PC-3 (cell line): ENCODE results near the gene FAM131C. TPM values are rescaled to one million over a fixed set of nuclear protein-coding genes. Genes with fewer than 3 reads are reported as not detected.

ENCODE experiments used
- ATAC-seq: fragments of 200-7000 bp; cut with Tn5 transposase; 2 replicates; pipeline ENCODE4 v1.9.1; 2020; ENCODE audit warnings: mild to moderate bottlenecking, moderate library complexity
- BruUV-seq: library from RNA; stranded (reverse); fragments of 400-500 nt; replicated peaks from 2 replicates; lab custom pipeline; 2021; lab: Mats Ljungman, UMichigan
- CTCF ChIA-PET: fragments of 300-600 bp; sonication (Branson Sonifier 250); formaldehyde crosslinking; loops from one replicate; lab custom pipeline; 2022; ENCODE audit warnings: antibody characterized with exemption; lab: Charles Lee
- POLR2A ChIA-PET: fragments of 300-600 bp; sonication (Branson Sonifier 250); formaldehyde crosslinking; loops from one replicate; lab custom pipeline; 2022; ENCODE audit warnings: antibody characterized with exemption; ENCODE audit not compliant: unreplicated experiment; lab: Charles Lee
- DNase-seq: peaks from one replicate; pipeline ENCODE4 v3.0.0-alpha.2; 2015
- H2AFZ ChIP-seq: fragments of 300-600 bp; sonication (generic); 2 replicates; pipeline ENCODE4 v1.6.0; 2016; ENCODE audit warnings: antibody characterized with exemption, low read length
- H3F3A ChIP-seq: fragments of 300-600 bp; sonication (generic); one replicate; pipeline ENCODE4 v1.6.0; 2017; ENCODE audit warnings: antibody characterized with exemption, low read length, control low read depth, mild to moderate bottlenecking; ENCODE audit not compliant: unreplicated experiment
- H3K27ac ChIP-seq: fragments of 300-600 bp; sonication (generic); 2 replicates; pipeline ENCODE4 v1.5.1; 2016; ENCODE audit warnings: mild to moderate bottlenecking, low read length
- H3K27me3 ChIP-seq: fragments of 300-600 bp; sonication (generic); 2 replicates; pipeline ENCODE4 v1.6.1; 2016; ENCODE audit warnings: low read length, mixed read lengths
- H3K36me3 ChIP-seq: fragments of 300-600 bp; sonication (generic); 2 replicates; pipeline ENCODE4 v1.6.1; 2016; ENCODE audit warnings: low read depth, mixed run types, low read length, mixed read lengths
- H3K4me1 ChIP-seq: fragments of 300-600 bp; sonication (generic); 2 replicates; pipeline ENCODE4 v1.5.1; 2016; ENCODE audit warnings: low read length; ENCODE audit not compliant: insufficient read depth
- H3K4me2 ChIP-seq: fragments of 300-600 bp; sonication (generic); 2 replicates; pipeline ENCODE4 v1.6.0; 2016; ENCODE audit warnings: low read length
- H3K4me3 ChIP-seq: fragments of 300-600 bp; sonication (generic); 2 replicates; pipeline ENCODE4 v1.5.1; 2016; ENCODE audit warnings: mild to moderate bottlenecking, low read length, mixed read lengths
- H3K79me2 ChIP-seq: fragments of 300-600 bp; sonication (generic); 2 replicates; pipeline ENCODE4 v1.6.1; 2017; ENCODE audit warnings: low read length, mixed read lengths
- H3K9ac ChIP-seq: fragments of 300-600 bp; sonication (generic); 2 replicates; pipeline ENCODE4 v1.6.0; 2016; ENCODE audit warnings: mild to moderate bottlenecking, low read length
- H3K9me2 ChIP-seq: fragments of 300-600 bp; sonication (generic); replicated peaks from 2 replicates; pipeline ENCODE4 v1.6.1; 2016; ENCODE audit warnings: mixed run types, low read length, mixed read lengths
- H3K9me3 ChIP-seq: fragments of 300-600 bp; sonication (generic); 2 replicates; pipeline ENCODE4 v1.6.1; 2016; ENCODE audit warnings: low read length, mixed read lengths
- H4K20me1 ChIP-seq: fragments of 300-600 bp; sonication (generic); 2 replicates; pipeline ENCODE4 v1.6.1; 2016; ENCODE audit warnings: low read length, mixed read lengths
- EZH2 ChIP-seq: fragments of 300-600 bp; sonication (generic); IDR thresholded peaks from one replicate; pipeline ENCODE4 v1.6.1; 2017; ENCODE audit warnings: antibody characterized with exemption, mild to moderate bottlenecking, low read length; ENCODE audit not compliant: unreplicated experiment
- EZH2phosphoT487 ChIP-seq: fragments of 300-600 bp; sonication (generic); IDR thresholded peaks from 2 replicates; pipeline ENCODE4 v1.6.1; 2018; ENCODE audit warnings: mild to moderate bottlenecking, antibody characterized with exemption, low read length, borderline replicate concordance
- intact Hi-C: fragments of 100-400 bp; cut with micrococcal nuclease; formaldehyde crosslinking; loops from 2 replicates; pipeline ENCODE4 v1.9.0; 2023
- total RNA-seq: library from RNA; depleted of rRNA; stranded (reverse); fragments of >200 nt; gene quantifications from 2 replicates; pipeline ENCODE4 v1.2.3, GENCODE V29; 2014
- TF ChIP-seq, protein P1 (sequence below): fragments of 300-600 bp; sonication (generic); conservative IDR thresholded peaks from 2 replicates; pipeline ENCODE4 v1.5.1; 2017; ENCODE audit warnings: antibody characterized with exemption, low read depth, mild to moderate bottlenecking, low read length

The FAM131C gene
- total RNA-seq, 1 experiment from 2014 or later: 7.7 TPM

DNA sequence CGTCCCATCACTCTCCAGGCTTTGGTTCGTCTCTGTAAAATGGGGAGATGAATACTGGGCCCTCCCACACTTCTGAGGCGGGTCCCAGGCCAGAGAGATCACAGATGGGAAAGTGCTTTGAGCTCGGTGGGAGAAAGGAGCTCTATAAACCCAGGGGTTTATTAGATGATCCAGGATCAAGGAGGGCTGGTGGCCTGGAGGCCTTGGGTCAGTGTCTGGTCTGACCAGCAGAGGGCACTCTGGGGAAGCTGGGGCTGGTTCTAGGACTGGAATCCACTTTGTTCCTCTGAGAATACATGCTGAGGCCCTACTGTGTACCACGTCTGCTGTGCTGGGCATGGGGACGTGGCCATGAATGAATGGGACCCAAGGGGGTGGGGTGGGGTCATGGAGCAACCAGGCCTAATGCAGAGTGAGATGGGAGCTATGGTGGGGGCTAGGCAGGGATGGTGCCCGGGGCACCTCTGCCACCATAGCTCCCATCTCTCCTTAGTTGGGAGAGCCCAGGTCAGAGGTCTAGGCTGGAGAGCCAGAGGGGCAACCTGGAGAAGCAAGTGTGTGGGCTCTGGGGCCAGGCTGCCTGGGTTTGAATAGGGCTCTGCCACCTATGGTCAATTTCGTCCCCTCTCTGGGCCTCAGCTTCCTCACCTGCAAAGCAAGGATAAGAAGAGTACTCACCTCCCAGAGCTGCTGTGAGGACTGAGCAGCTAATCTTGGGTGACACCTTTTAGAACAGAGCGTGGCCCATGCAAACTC lies 9.0 kb upstream of the FAM131C start:
- ATAC-seq (peak; percentile 58), DNase-seq (peak; percentile 86)
- intact Hi-C loops: loop anchor here (1.0 kb wide), 1 partner anchor 39 kb away; no protein-coding TSS in a partner anchor
- Histone ChIP-seq H3K9me2 (no peaks in the 10 kb centered on the region), H3K27ac (no peak overlapping the region), H3F3A (no peaks in the 10 kb centered on the region), H3K9ac (no peak overlapping the region), H3K79me2 (peaks cover 4% of the 10 kb centered on the region; the same call in 1 of the 2 replicates), H3K9me3 (no peaks in the 10 kb centered on the region), H2AFZ (peak overlapping the region; percentile 37; the same call in 1 of the 2 replicates), H3K4me1 (peaks cover 11% of the 10 kb centered on the region), H3K36me3 (no peaks in the 10 kb centered on the region), H3K27me3 (no peaks in the 10 kb centered on the region), H3K4me3 (no peak overlapping the region), H4K20me1 (no peaks in the 10 kb centered on the region), H3K4me2 (no peak overlapping the region)
- TF ChIP-seq, protein P1, sequence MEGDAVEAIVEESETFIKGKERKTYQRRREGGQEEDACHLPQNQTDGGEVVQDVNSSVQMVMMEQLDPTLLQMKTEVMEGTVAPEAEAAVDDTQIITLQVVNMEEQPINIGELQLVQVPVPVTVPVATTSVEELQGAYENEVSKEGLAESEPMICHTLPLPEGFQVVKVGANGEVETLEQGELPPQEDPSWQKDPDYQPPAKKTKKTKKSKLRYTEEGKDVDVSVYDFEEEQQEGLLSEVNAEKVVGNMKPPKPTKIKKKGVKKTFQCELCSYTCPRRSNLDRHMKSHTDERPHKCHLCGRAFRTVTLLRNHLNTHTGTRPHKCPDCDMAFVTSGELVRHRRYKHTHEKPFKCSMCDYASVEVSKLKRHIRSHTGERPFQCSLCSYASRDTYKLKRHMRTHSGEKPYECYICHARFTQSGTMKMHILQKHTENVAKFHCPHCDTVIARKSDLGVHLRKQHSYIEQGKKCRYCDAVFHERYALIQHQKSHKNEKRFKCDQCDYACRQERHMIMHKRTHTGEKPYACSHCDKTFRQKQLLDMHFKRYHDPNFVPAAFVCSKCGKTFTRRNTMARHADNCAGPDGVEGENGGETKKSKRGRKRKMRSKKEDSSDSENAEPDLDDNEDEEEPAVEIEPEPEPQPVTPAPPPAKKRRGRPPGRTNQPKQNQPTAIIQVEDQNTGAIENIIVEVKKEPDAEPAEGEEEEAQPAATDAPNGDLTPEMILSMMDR: peak; percentile 91
- TF ChIP-seq EZH2phosphoT487: no peak
- ChIA-PET POLR2A (no interaction called here), CTCF (interaction anchor here (0.5 to 1.3 kb wide), 5 partner anchors 39 to 382 kb away, joined by 3 to 11 read pairs (median 3); no protein-coding TSS in a partner anchor)
- no TSS peak for BruUV-seq

DNA sequence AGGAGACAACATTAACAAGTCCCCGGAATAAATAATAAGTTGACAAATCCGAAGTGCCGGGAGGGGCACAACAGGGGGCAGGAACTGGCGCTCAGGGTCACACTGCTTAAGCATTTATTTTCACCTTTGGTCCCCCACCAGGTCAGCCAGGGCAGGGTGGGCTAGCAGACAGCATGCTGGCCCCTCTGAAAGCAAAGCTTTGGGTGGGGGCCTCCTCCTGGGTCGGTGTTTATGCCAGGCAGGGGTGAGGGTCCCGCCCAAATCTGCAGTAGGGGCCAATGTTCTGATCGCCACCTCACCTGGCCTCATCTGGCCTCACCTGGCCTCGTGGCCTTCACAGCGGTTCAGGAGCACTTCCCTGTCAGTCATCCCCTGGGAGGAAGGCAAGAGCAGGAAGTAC lies 8.2 kb upstream of the FAM131C start:
- H3K9me3 ChIP-seq: no peaks in the 10 kb centered on the region
- POLR2A ChIA-PET: no interaction called here
- H4K20me1 ChIP-seq: no peaks in the 10 kb centered on the region
- no peaks in the 10 kb centered on the region for H3K9me2 ChIP-seq
- no peak overlapping the region for H3K4me3 ChIP-seq
- TF ChIP-seq, protein P1: no peak
- TF ChIP-seq EZH2 (no peak), EZH2phosphoT487 (no peak)
- no peak for ATAC-seq
- H3K36me3 ChIP-seq: no peaks in the 10 kb centered on the region
- no peak overlapping the region for H3K4me2 ChIP-seq
- no peak for DNase-seq
- intact Hi-C loops: loop anchor here (1.0 kb wide), 1 partner anchor 40 kb away; no protein-coding TSS in a partner anchor
- H2AFZ ChIP-seq: peak overlapping the region; percentile 37; the same call in 1 of the 2 replicates
- H3K9ac ChIP-seq: no peak overlapping the region
- BruUV-seq: no TSS peak
- H3K27me3 ChIP-seq: no peaks in the 10 kb centered on the region
- no peak overlapping the region for H3K27ac ChIP-seq
- H3K79me2 ChIP-seq: peaks cover 4% of the 10 kb centered on the region; the same call in 1 of the 2 replicates
- H3K4me1 ChIP-seq: peaks cover 19% of the 10 kb centered on the region
- CTCF ChIA-PET: interaction anchor here (1.0 to 1.3 kb wide), 2 partner anchors 40 to 107 kb away, joined by 3 to 11 read pairs; no protein-coding TSS in a partner anchor
- H3F3A ChIP-seq: no peaks in the 10 kb centered on the region
